GM12891 (cell line): ENCODE measurements around the gene ERICH6B.
A peak's percentile ranks its signal among the peaks of the same experiment; 100 is the strongest.

ENCODE experiments used
- DNase-seq: peaks from one replicate; pipeline ENCODE4 v3.0.0; 2011; ENCODE audit warnings: low spot score; ENCODE audit not compliant: insufficient read length
- FAIRE-seq: peaks from 2 replicates; lab custom pipeline; 2011; peaks lifted over from hg19 to GRCh38; lab: Jason Lieb, UNC
- PAX5 ChIP-seq: IDR thresholded peaks from 2 replicates; pipeline ENCODE4 v1.6.1; 2011; ENCODE audit warnings: low read length, moderate library complexity, mild to moderate bottlenecking; ENCODE audit not compliant: insufficient read depth, severe bottlenecking
- POLR2A ChIP-seq: IDR thresholded peaks from 2 replicates; pipeline ENCODE4 v1.6.1; 2011; ENCODE audit warnings: low read depth, low read length, control low read depth
- POLR2AphosphoS5 ChIP-seq: IDR thresholded peaks from 2 replicates; pipeline ENCODE4 v1.6.1; 2011; ENCODE audit warnings: low read depth, low read length, control low read depth
- POU2F2 ChIP-seq: IDR thresholded peaks from 2 replicates; pipeline ENCODE4 v1.6.1; 2011; ENCODE audit warnings: low read depth, mild to moderate bottlenecking, control low read depth, low read length, moderate library complexity
- SPI1 ChIP-seq: IDR thresholded peaks from 2 replicates; pipeline ENCODE4 v1.6.1; 2011; ENCODE audit warnings: low read depth, low read length, control low read depth
- TAF1 ChIP-seq: IDR thresholded peaks from 2 replicates; pipeline ENCODE4 v1.6.1; 2011; ENCODE audit warnings: low read depth, low read length, control low read depth

The ERICH6B gene

GRCh38 chr13:45527699-45528462, 87.7 kb downstream of the ERICH6B start:
- TF ChIP-seq POU2F2 (no peak), PAX5 (no peak), POLR2AphosphoS5 (no peak), POLR2A (no peak), SPI1 (no peak), TAF1 (no peak)
- FAIRE-seq, result no peak
- DNase-seq, result no peak

GRCh38 chr13:45522571-45522970, 93.0 kb downstream of the ERICH6B start:
- no peak for TF ChIP-seq SPI1
- no peak for TF ChIP-seq POLR2AphosphoS5
- no peak for TF ChIP-seq POLR2A
- TF ChIP-seq TAF1, result no peak
- TF ChIP-seq PAX5, result no peak
- no peak for TF ChIP-seq POU2F2
- DNase-seq (no peak), FAIRE-seq (no peak)

GRCh38 chr13:45521297-45521696, 94.2 kb downstream of the ERICH6B start:
- FAIRE-seq (no peak), DNase-seq (no peak)
- TF ChIP-seq POLR2AphosphoS5 (no peak), PAX5 (no peak), POU2F2 (no peak), TAF1 (no peak), SPI1 (no peak), POLR2A (no peak)

GRCh38 chr13:45519493-45519892, 96.0 kb downstream of the ERICH6B start:
- FAIRE-seq (no peak), DNase-seq (no peak)
- no peak for TF ChIP-seq POLR2AphosphoS5
- TF ChIP-seq TAF1, result no peak
- TF ChIP-seq POLR2A, result no peak
- no peak for TF ChIP-seq SPI1
- no peak for TF ChIP-seq POU2F2
- no peak for TF ChIP-seq PAX5

GRCh38 chr13:45518525-45519245, 96.9 kb downstream of the ERICH6B start:
- FAIRE-seq, result no peak
- no peak for TF ChIP-seq PAX5
- TF ChIP-seq SPI1, result no peak
- TF ChIP-seq POU2F2, result no peak
- no peak for TF ChIP-seq TAF1
- TF ChIP-seq POLR2A, result no peak
- no peak for TF ChIP-seq POLR2AphosphoS5
- no peak for DNase-seq

GRCh38 chr13:45516757-45517156, 98.8 kb downstream of the ERICH6B start:
- FAIRE-seq (no peak), DNase-seq (no peak)
- TF ChIP-seq SPI1 (no peak), POLR2AphosphoS5 (no peak), TAF1 (no peak), POLR2A (no peak), PAX5 (no peak), POU2F2 (no peak)

GRCh38 chr13:45512098-45512496, 103.4 kb downstream of the ERICH6B start:
- DNase-seq, result no peak
- TF ChIP-seq POLR2AphosphoS5 (no peak), PAX5 (no peak), TAF1 (no peak), POLR2A (no peak), POU2F2 (no peak), SPI1 (no peak)
- FAIRE-seq, result peak; percentile 23

GRCh38 chr13:45511310-45512097, 104.0 kb downstream of the ERICH6B start:
- TF ChIP-seq SPI1 (no peak), POLR2A (no peak), POU2F2 (no peak), TAF1 (no peak), PAX5 (no peak), POLR2AphosphoS5 (no peak)
- DNase-seq (peak; percentile 34), FAIRE-seq (peak; percentile 87)

- no peak for DNase-seq
- no peak for FAIRE-seq
- TF ChIP-seq POLR2AphosphoS5 (no peak), POU2F2 (no peak), PAX5 (no peak), SPI1 (no peak), TAF1 (no peak), POLR2A (no peak)
Measured at GRCh38 chr13:45510672-45511071, 104.9 kb downstream of the ERICH6B start.
